Measurements from ENCODE around the gene GP5. TPM values are rescaled to one million over a fixed set of nuclear protein-coding genes. Genes with fewer than 3 reads are reported as not detected.

GP5 gene, protein sequence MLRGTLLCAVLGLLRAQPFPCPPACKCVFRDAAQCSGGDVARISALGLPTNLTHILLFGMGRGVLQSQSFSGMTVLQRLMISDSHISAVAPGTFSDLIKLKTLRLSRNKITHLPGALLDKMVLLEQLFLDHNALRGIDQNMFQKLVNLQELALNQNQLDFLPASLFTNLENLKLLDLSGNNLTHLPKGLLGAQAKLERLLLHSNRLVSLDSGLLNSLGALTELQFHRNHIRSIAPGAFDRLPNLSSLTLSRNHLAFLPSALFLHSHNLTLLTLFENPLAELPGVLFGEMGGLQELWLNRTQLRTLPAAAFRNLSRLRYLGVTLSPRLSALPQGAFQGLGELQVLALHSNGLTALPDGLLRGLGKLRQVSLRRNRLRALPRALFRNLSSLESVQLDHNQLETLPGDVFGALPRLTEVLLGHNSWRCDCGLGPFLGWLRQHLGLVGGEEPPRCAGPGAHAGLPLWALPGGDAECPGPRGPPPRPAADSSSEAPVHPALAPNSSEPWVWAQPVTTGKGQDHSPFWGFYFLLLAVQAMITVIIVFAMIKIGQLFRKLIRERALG
- 0.11 TPM in 1 of 2 replicates, not detected in the other for total RNA-seq (2014; rRNA removed; shearing (Covaris generic))
- not detected in 2 replicates for polyA plus RNA-seq (2016; fragmentation: Nextera tagmentation; extraction: Ambion mirVana)

DNA sequence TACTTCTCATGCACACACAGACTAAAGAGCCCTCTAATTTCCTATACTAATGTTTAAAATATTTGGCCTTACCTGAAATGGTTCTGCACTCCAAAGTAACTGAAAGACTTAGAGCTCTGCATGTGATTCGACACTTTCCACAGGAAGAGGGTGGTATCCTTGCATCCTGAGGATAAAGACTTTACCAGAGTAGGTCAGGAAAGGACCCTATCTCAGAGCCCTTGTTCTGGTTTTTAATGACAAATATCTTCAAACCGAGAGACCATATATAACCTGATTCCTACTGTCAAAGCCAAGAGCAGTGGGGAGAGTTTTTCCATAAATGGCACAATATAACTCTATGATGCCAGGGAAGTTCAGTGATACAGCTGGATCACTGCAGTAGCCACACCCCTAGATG is at the start of gene GP5:
Gene GP5 (minus strand): TSS at position 101 of the 400 bp plus-strand sequence. CDS start 984 bp downstream, outside the sequence.
- no peak for DNase-seq
- H3K4me1 ChIP-seq (ENCODE audit: insufficient read depth) = no peaks in the 10 kb centered on the region
- H4K20me1 ChIP-seq (ENCODE audit: insufficient read depth) = no peaks in the 10 kb centered on the region
- 0 out of 2 replicates have a peak, but pooled peaks cover 6% of the 10 kb centered on the region for H3K79me2 ChIP-seq (ENCODE audit: insufficient read depth)
- peaks cover 16% of the 10 kb centered on the region for H3K36me3 ChIP-seq (ENCODE audit: low read depth)
- H2AFZ ChIP-seq = no peak within 1 kb of the TSS
- no peak within 1 kb of the TSS for H3K27ac ChIP-seq
- H3F3A ChIP-seq (ENCODE audit: insufficient read depth) = peaks cover 25% of the 10 kb centered on the region
- H3K4me2 ChIP-seq (ENCODE audit: unreplicated experiment) = no peak within 1 kb of the TSS
- H3K9me3 ChIP-seq (ENCODE audit: low read depth) = no peaks in the 10 kb centered on the region
- H3K4me3 ChIP-seq = no peak within 1 kb of the TSS
- H3K9me2 ChIP-seq (ENCODE audit: insufficient read depth) = no peaks in the 10 kb centered on the region
- in situ Hi-C loops (cut with MboI) = no loop called here
- H3K9ac ChIP-seq = no peak within 1 kb of the TSS
- no peak for TF ChIP-seq EZH2phosphoT487 (IDR thresholded peaks at IDR 0.05; ENCODE audit: insufficient read depth, low read depth)
- no peak for TF ChIP-seq EZH2 (IDR thresholded peaks at IDR 0.05; ENCODE audit: insufficient read depth, poor library complexity, severe bottlenecking)
- WGBS, 2 experiments (ENCODE audit: low coverage in 1 of 2, low lambda C conversion rate in 2 of 2, missing lambda C conversion rate in 2 of 2) = 77 to 82% methylated on average over 2 of the region's 2 CpGs
- no peaks in the 10 kb centered on the region for H3K27me3 ChIP-seq (replicated peaks; ENCODE audit: insufficient read depth)

DNA sequence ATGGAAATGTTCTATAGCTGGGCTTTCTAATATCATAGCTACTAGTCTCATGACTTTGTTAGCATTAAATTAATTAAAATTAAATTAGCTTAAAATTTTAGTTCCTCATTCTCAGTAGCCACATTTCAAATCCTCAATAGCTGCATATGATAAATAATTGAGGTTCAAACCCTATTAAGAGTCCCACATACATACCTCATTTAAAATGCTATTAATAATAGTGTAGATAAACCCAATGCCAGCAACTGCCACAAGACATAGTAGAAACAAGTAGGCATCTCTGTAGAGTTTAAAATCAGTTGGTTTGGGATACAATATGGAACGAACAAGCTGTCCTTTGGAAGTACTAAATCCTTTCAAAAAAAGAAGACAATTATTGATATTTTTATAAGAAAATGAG is 48.6 kb upstream of the GP5 start:
- TF ChIP-seq EZH2phosphoT487 (IDR thresholded peaks at IDR 0.05; ENCODE audit: insufficient read depth, low read depth) = no peak
- no peak for TF ChIP-seq EZH2 (IDR thresholded peaks at IDR 0.05; ENCODE audit: insufficient read depth, poor library complexity, severe bottlenecking)
- WGBS, 2 experiments (ENCODE audit: low coverage in 1 of 2, low lambda C conversion rate in 2 of 2, missing lambda C conversion rate in 2 of 2) = 95 to 97% methylated on average over 1 of the region's 1 CpG
- Histone ChIP-seq H3K9me2 (ENCODE audit: insufficient read depth) (no peaks in the 10 kb centered on the region), H3K9me3 (ENCODE audit: low read depth) (no peaks in the 10 kb centered on the region), H3K27ac (no peak overlapping the region), H3K36me3 (ENCODE audit: low read depth) (peaks cover 82% of the 10 kb centered on the region), H3K4me1 (ENCODE audit: insufficient read depth) (0 out of 2 replicates have a peak, but pooled peaks cover 8% of the 10 kb centered on the region), H3K4me2 (ENCODE audit: unreplicated experiment) (no peak overlapping the region), H3K9ac (no peak overlapping the region), H4K20me1 (ENCODE audit: insufficient read depth) (no peaks in the 10 kb centered on the region; the same call in 1 of the 2 replicates), H3K4me3 (no peak overlapping the region), H3F3A (ENCODE audit: insufficient read depth) (peaks cover 51% of the 10 kb centered on the region), H3K79me2 (ENCODE audit: insufficient read depth) (peaks cover 76% of the 10 kb centered on the region), H3K27me3 (replicated peaks; ENCODE audit: insufficient read depth) (no peaks in the 10 kb centered on the region), H2AFZ (no peak overlapping the region)
- in situ Hi-C loops (cut with MboI) = no loop called here
- DNase-seq = no peak

DNA sequence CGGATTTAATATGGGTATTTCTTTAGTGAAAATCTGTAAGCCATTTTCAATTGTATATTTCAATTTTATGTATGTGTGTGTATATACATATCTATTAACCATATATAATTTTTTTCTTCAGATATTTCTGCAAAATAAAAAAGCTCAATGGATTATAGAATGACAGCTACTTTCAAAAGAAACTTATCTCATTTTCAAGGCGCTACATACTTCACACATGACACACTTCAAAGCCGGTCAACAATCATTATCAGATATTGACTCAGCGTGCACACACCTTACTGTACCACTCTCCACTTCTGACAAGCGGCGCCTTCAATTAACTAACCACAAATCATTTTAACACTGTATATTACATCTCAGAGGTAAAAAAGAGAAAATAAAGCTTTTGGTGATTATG is 48.1 kb upstream of the GP5 start:
- Histone ChIP-seq H3K4me1 (ENCODE audit: insufficient read depth) (0 out of 2 replicates have a peak, but pooled peaks cover 8% of the 10 kb centered on the region), H3K9me2 (ENCODE audit: insufficient read depth) (no peaks in the 10 kb centered on the region), H3F3A (ENCODE audit: insufficient read depth) (peaks cover 51% of the 10 kb centered on the region), H3K36me3 (ENCODE audit: low read depth) (peaks cover 85% of the 10 kb centered on the region), H3K27me3 (replicated peaks; ENCODE audit: insufficient read depth) (no peaks in the 10 kb centered on the region), H4K20me1 (ENCODE audit: insufficient read depth) (no peaks in the 10 kb centered on the region; the same call in 1 of the 2 replicates), H3K27ac (no peak overlapping the region), H3K4me3 (no peak overlapping the region), H3K9ac (no peak overlapping the region), H3K9me3 (ENCODE audit: low read depth) (no peaks in the 10 kb centered on the region), H3K79me2 (ENCODE audit: insufficient read depth) (peaks cover 81% of the 10 kb centered on the region), H3K4me2 (ENCODE audit: unreplicated experiment) (no peak overlapping the region), H2AFZ (no peak overlapping the region)
- in situ Hi-C loops (cut with MboI) = no loop called here
- TF ChIP-seq EZH2 (IDR thresholded peaks at IDR 0.05; ENCODE audit: insufficient read depth, poor library complexity, severe bottlenecking) = no peak
- TF ChIP-seq EZH2phosphoT487 (IDR thresholded peaks at IDR 0.05; ENCODE audit: insufficient read depth, low read depth) = no peak
- 96 to 98% methylated on average over 6 of the region's 6 CpGs for WGBS, 2 experiments (ENCODE audit: low coverage in 1 of 2, low lambda C conversion rate in 2 of 2, missing lambda C conversion rate in 2 of 2)
- DNase-seq = no peak

DNA sequence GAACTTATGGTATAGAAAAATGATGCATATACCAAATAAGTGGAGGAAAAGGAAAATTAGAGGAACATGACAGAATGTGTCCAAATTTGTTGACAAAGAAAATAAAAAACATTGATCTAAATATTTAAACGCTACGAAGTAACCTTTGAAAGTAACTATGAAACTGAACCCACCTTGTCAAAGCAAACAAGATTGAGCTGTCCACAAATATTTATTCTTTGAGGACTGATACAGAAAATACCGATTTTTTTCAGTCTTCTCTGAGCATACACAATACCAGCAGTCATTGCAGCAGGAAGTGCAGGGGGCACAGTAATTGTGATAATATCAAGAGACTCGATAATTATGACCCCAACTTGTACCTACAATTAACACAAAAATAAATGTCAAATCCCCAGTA is 47.7 kb upstream of the GP5 start:
- Histone ChIP-seq H3K36me3 (ENCODE audit: low read depth) (peaks cover 89% of the 10 kb centered on the region), H3K4me1 (ENCODE audit: insufficient read depth) (0 out of 2 replicates have a peak, but pooled peaks cover 8% of the 10 kb centered on the region), H2AFZ (no peak overlapping the region), H3K27ac (no peak overlapping the region), H3K9me3 (ENCODE audit: low read depth) (no peaks in the 10 kb centered on the region), H3K9me2 (ENCODE audit: insufficient read depth) (no peaks in the 10 kb centered on the region), H3K4me2 (ENCODE audit: unreplicated experiment) (no peak overlapping the region), H3K79me2 (ENCODE audit: insufficient read depth) (peaks cover 85% of the 10 kb centered on the region), H4K20me1 (ENCODE audit: insufficient read depth) (no peaks in the 10 kb centered on the region; the same call in 1 of the 2 replicates), H3F3A (ENCODE audit: insufficient read depth) (peaks cover 50% of the 10 kb centered on the region), H3K27me3 (replicated peaks; ENCODE audit: insufficient read depth) (no peaks in the 10 kb centered on the region), H3K9ac (no peak overlapping the region), H3K4me3 (no peak overlapping the region)
- in situ Hi-C loops (cut with MboI) = no loop called here
- DNase-seq = no peak
- TF ChIP-seq EZH2 (IDR thresholded peaks at IDR 0.05; ENCODE audit: insufficient read depth, poor library complexity, severe bottlenecking) = no peak
- no peak for TF ChIP-seq EZH2phosphoT487 (IDR thresholded peaks at IDR 0.05; ENCODE audit: insufficient read depth, low read depth)
- WGBS, 2 experiments (ENCODE audit: low coverage in 1 of 2, low lambda C conversion rate in 2 of 2, missing lambda C conversion rate in 2 of 2) = 96 to 100% methylated on average over 4 of the region's 4 CpGs

Measured in GM23248 (cell line).